GM12872 (cell line): ENCODE measurements around the gene CDC23.

ENCODE experiments used
- CTCF ChIP-seq: IDR thresholded peaks from 3 replicates; pipeline ENCODE4 v1.5.1; 2011; ENCODE audit warnings: low read depth, mild to moderate bottlenecking, low read length, moderate library complexity; ENCODE audit not compliant: insufficient read depth

The CDC23 gene

DNA sequence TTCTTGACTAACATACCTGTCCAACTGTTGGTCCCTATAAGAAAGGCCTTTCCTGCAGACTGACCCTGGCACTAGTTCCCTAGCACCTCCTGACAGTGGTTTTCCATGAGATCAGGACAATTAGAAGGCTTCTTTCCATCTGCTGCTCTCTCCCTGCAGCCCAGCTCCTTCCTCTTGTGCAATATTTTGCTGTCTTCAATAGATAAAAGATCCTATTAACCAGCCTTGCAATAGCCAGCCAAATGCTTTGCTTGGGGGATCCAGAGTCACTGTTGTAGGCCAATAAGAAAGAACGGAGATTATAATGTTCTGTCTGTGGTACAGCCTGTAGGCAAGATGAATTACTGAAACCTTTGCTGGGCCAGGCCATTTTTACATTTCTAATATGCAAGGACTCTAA, 55.5 kb downstream of the CDC23 start:
- TF ChIP-seq CTCF: no peak

DNA sequence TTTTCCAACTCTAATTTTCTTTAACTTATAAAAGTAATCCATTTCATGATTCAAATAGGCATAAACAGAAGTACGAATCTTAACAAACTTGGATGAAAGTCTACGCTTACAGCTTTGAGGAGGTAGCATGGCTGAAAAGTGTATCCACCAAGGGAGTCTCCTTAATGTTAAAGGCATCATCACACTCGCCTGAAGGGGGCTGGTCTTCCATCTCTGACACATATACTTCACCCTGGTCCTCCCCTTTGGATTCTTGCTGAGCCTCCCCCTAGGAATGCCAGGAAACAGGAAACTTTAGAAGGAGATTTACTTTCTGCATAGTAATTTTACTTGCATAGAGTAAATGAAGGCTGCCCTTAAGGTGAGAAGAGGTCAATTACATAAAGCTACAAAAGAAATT, 63.6 kb downstream of the CDC23 start:
- TF ChIP-seq CTCF: no peak

DNA sequence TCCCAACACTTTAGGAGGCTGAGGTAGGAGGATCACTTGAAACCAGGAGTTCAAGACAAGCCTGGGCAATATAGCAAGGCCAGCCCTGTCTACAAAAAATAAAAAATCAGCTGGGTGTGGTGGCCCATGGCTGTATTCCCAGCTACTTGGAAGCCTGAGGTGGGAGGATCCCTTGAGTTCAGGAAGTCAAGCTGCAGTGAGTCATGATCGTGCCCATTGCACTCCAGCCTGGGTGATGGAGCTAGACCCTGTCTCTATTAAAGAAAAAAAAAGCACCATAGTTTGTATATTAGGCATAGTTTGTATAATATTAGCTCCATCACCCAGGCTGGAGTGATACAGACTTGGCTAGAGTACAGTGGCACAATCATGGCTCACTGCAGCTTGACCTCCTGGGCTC, 64.3 kb downstream of the CDC23 start:
- TF ChIP-seq CTCF: no peak

GRCh38 chr5:138141734-138142133, 71.4 kb downstream of the CDC23 start:
- no peak for TF ChIP-seq CTCF

DNA sequence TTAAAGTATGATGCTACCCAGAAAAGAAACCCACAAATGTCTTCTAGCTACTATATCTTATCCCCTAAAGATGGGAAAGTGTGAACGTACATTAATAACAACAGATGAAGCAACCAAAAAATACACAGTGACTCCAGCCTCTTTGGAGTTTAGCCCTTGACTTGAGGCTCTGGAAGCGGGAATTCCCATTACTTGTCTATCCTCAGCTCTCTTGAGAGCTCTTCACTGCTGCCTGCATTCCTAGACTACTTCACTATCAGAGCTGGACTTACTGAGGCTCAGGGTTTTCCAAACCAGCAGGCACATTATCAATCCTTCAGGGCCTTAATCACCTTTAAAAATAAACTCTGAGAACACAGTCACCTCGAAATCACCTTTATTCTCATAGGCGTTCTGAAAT, 72.9 kb downstream of the CDC23 start:
- TF ChIP-seq CTCF: no peak

DNA sequence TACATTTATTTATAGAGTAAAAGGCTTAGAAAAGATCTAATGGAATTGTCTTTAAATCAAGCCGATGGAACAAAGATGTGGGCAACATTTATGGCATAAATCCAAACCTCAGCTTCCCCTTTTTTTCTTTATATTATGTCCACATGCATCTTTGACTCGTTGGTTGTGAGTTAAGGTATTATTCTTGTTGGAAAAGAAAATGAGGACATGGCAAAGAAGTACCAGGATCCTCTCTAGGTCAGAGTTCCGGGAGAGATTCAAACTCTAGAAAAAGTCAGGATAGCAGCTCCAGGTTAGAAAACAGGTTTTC, 73.4 kb downstream of the CDC23 start:
- TF ChIP-seq CTCF: no peak

- TF ChIP-seq CTCF: no peak
Measured at GRCh38 chr5:138138949-138139780, 74.0 kb downstream of the CDC23 start, which contains the start of gene NME5. NME5 (minus strand) TSS chr5:138139428; CDS start chr5:138138780, 648 bp downstream.
